Body of pancreas (tissue), 4 donors: Measurements from ENCODE around the gene PWP1. TPM values are rescaled to one million over a fixed set of nuclear protein-coding genes. Genes with fewer than 3 reads are reported as not detected.
A peak's percentile ranks its signal among the peaks of the same experiment; 100 is the strongest.

ENCODE experiments used
- ATAC-seq: fragments of 150-250 bp; one replicate; pipeline ENCODE4 v1.9.1; 2016
- DNase-seq, 4 donors: peaks; one replicate each; pipeline ENCODE4 v3.0.0-alpha.2; 2019
- H3K27ac ChIP-seq, 4 donors: fragments of 200-600 bp; sonication (generic); 1 replicate in 3 of 4; 2 replicates in 1 of 4; pipeline versions ENCODE4 v1.5.1 to v1.6.1; 2016 to 2019; ENCODE audit warnings: mild to moderate bottlenecking in 1 of 4, mixed read lengths in 1 of 4, moderate library complexity in 1 of 4
- H3K27me3 ChIP-seq, 2 donors: fragments of 200-600 bp; sonication (generic); one replicate each; pipeline ENCODE4 v1.6.0; 2016; ENCODE audit warnings: mild to moderate bottlenecking in 1 of 2
- H3K36me3 ChIP-seq, 2 donors: fragments of 200-600 bp; sonication (generic); replicated peaks in 1 of 2; 2 replicates each; pipeline ENCODE4 v1.5.1; 2016; ENCODE audit warnings: low read depth in 2 of 2; ENCODE audit not compliant: insufficient read depth in 1 of 2
- H3K4me1 ChIP-seq: fragments of 200-600 bp; sonication (generic); one replicate; pipeline ENCODE4 v1.6.0; 2016
- H3K4me3 ChIP-seq, 2 donors: fragments of 200-600 bp; sonication (generic); 1 replicate in 1 of 2; 2 replicates in 1 of 2; pipeline ENCODE4 v1.5.1; 2016 to 2019
- H3K9me3 ChIP-seq, 3 donors: fragments of 200-600 bp; sonication (generic); 1 replicate in 2 of 3; 2 replicates in 1 of 3; pipeline ENCODE4 v1.5.1; 2016
- POLR2A ChIP-seq, 3 donors: fragments of 450-650 bp; IDR thresholded peaks; one replicate each; pipeline ENCODE4 v1.6.1; 2016; ENCODE audit warnings: antibody characterized with exemption in 3 of 3, mild to moderate bottlenecking in 2 of 3
- WGBS, 2 donors: methylation state at CpG; one replicate each; pipeline ENCODE4 v1.1.5; 2017; 5-methylcytosine and 5-hydroxymethylcytosine counted together
- intact Hi-C: fragments of 100-400 bp; cut with DNase I; formaldehyde crosslinking; loops from one replicate; pipeline ENCODE4 v1.15.1; 2023
- total RNA-seq, 2 donors: library from RNA; depleted of rRNA; stranded (reverse); fragments of >200 nt; gene quantifications; one replicate each; pipeline ENCODE4 v1.1.0, GENCODE V29; 2016
- TF ChIP-seq, protein P1 (sequence below), 7 experiments: fragments of 450-650 bp in 4 of 7; fragments of 200-600 bp in 3 of 7; sonication (generic) in 3 of 7; IDR thresholded peaks; one replicate each; pipeline ENCODE4 v1.5.1; 2016 to 2019; ENCODE audit warnings: antibody characterized with exemption in 7 of 7

PWP1 gene
- total RNA-seq, 2 donors from 2014 or later, result 48.8 to 97.9 TPM

DNA sequence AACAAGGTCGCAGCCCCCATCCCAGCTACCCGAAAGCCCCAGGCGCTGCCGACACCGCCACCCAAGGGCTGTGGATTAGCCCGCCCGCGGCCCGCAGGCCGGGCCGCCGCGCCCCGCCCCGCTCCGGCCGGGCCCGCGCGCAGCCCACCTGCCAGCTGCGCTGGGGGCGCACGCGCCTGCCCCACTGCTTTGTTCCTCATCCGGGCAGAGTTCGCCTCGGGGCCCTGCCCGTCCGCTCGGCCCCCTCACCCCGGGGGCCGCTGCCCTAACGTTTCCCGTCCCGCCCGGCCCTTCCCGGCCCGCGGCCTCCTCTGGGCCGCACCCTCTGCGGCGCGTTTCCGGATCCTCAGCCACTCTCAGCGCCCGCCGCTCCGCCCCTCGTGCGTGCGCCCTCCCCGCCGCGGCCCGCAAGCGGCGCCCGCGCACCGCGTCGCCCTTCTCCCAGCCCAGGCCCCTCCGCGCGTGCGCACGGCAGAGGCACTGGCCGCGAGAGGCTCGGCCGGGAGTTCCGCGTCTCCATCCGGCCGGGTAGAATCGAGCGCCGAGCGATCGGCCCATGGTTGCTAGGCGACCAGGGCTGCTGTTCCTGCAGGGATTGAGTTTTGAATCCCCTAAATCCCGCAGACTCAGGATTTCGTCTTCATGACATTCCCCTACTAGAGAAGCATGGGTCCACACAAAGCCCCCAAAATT, 75.4 kb downstream of the PWP1 start, which contains the start of gene PRDM4:
Gene PRDM4, minus strand, starts transcription at position 329 of the 693 bp plus-strand sequence. CDS start 622 bp downstream, outside the sequence.
- H3K4me1 ChIP-seq, result peaks cover 28% of the 10 kb centered on the region
- WGBS, 2 donors, result 0% methylated on average over 79 of the region's 83 CpGs; no CpG with 5 or more reads in 1 of the 2 donors
- peaks cover 0 to 9% of the 10 kb centered on the region in 2 donors for H3K36me3 ChIP-seq
- DNase-seq (peak; percentile 94 to 97 (median 96)), ATAC-seq (peak; percentile 99)
- TF ChIP-seq POLR2A (IDR thresholded peaks at IDR 0.05), result peak; percentile 79 to 90 (median 88)
- TF ChIP-seq, protein P1, sequence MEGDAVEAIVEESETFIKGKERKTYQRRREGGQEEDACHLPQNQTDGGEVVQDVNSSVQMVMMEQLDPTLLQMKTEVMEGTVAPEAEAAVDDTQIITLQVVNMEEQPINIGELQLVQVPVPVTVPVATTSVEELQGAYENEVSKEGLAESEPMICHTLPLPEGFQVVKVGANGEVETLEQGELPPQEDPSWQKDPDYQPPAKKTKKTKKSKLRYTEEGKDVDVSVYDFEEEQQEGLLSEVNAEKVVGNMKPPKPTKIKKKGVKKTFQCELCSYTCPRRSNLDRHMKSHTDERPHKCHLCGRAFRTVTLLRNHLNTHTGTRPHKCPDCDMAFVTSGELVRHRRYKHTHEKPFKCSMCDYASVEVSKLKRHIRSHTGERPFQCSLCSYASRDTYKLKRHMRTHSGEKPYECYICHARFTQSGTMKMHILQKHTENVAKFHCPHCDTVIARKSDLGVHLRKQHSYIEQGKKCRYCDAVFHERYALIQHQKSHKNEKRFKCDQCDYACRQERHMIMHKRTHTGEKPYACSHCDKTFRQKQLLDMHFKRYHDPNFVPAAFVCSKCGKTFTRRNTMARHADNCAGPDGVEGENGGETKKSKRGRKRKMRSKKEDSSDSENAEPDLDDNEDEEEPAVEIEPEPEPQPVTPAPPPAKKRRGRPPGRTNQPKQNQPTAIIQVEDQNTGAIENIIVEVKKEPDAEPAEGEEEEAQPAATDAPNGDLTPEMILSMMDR (IDR thresholded peaks at IDR 0.05), result peak in 2 of 7 experiments; percentile 57 to 63
- H3K27me3 ChIP-seq, result no peaks in the 10 kb centered on the region
- H3K4me3 ChIP-seq, result peak within 1 kb of the TSS; percentile 88 to 94
- peak within 1 kb of the TSS; percentile 36 to 73 (median 60) for H3K27ac ChIP-seq
- no peaks in the 10 kb centered on the region for H3K9me3 ChIP-seq
- intact Hi-C loops, result no loop called here

DNA sequence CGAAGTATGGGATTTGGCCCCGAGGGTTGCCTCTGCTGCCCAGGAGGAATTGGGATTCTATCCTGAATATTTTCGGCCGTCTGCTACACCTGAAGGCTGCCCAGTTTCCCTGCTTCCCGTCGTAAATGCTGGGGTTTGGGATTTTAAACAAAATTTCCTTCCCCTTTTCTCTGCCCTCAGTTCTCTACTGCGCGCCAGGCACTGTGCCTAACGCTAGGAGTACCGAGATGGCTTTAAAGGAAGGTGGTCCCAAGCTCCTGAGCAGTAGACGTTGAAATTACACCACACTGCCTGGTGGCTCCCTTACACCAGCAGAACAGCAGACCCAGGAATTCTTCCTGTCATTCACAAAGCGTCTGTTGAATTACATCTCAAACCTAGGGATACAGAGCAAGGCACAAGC, 75.9 kb downstream of the PWP1 start:
- Histone ChIP-seq H3K4me3 (peak overlapping the region in 1 of 2 donors; percentile 94), H3K36me3 (peaks cover 0 to 3% of the 10 kb centered on the region in 2 donors), H3K9me3 (no peaks in the 10 kb centered on the region), H3K4me1 (peaks cover 28% of the 10 kb centered on the region), H3K27me3 (no peaks in the 10 kb centered on the region), H3K27ac (peak overlapping the region in 3 of 4 donors; percentile 20 to 67 (median 54))
- WGBS, 2 donors, result 2% methylated on average over 12 of the region's 12 CpGs
- DNase-seq (no peak), ATAC-seq (peak; percentile 5)
- no peak for TF ChIP-seq POLR2A (IDR thresholded peaks at IDR 0.05)
- TF ChIP-seq, protein P1 (IDR thresholded peaks at IDR 0.05), result no peak
- intact Hi-C loops, result no loop called here

Other genes with a start within 250 kb of the PWP1 start
- 10 to 100 TPM; 22.8 to 34.3 TPM for gene PRDM4, start 75.3 kb downstream of the PWP1 start, total RNA-seq
- not detected for gene ASCL4, start 88.9 kb downstream of the PWP1 start, total RNA-seq